Measurements from ENCODE around the gene CASP8.
"Not testable (repeated sequence)": the region's sequence is repeated elsewhere in the genome, so short reads cannot be mapped to it uniquely, and the experiment has no call there.

Gene CASP8

DNA sequence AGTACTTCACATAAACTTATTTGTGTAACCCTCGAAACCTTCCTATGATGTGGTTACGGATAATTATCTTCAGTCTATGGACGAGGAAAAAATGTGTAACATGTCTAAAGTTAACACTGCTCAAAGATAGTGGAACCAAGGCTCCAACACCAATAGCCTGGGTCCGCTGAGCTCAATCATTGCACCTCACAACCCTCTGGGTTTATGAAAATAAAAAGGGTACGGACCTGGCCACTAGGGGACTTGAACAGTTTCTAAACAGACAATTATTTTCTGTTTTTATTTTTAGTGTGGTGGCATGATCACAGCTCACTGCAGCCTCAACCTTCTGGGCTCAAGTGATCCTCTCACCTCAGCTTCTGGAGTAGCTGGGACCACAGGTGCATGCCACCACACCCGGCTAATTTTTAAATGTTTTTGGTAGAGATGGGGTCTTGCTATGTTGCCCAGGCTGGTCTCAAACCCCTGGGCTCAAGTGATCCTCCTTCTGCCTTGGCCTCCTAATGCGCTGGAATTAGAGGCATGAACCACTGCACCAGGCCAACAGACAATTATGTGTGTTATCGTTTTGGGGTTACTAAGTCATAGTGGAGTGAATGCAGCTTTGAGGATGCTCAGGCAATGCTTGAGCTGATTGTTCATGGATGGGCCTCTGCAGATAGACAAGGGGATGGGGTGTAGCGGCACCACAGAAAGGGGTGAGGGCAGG lies 10.1 kb downstream of the CASP8 start:
- DNase-seq, result no peak

DNA sequence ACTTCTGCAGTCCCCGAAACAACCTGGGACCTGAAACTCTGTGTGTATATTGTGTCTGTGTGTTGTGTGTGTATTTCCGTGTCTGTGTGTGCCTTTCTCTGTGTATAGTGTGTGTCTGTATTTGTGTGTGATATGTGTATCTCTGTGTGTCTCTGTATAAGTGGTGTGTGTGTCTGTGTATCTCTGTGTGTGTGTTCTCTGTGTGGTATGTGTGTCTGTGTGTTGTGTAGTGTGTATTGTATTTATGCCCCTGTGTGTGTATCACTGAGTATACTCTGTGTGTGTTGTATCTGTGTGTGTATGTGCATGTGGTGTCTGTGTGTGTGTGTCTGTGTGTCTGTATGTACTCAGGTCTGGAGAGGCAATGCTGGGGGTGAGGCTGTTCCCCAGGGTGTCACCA lies 11.6 kb downstream of the CASP8 start:
- no peak for DNase-seq

GRCh38 chr2:201273330-201273983 lies 13.1 kb downstream of the CASP8 start:
- no peak for DNase-seq

- DNase-seq, result no peak
Measured at GRCh38 chr2:201275069-201275468, 14.7 kb downstream of the CASP8 start.

GRCh38 chr2:201275990-201276389 lies 15.7 kb downstream of the CASP8 start:
- no peak for DNase-seq

GRCh38 chr2:201276511-201276910 lies 16.2 kb downstream of the CASP8 start:
- no peak for DNase-seq

DNA sequence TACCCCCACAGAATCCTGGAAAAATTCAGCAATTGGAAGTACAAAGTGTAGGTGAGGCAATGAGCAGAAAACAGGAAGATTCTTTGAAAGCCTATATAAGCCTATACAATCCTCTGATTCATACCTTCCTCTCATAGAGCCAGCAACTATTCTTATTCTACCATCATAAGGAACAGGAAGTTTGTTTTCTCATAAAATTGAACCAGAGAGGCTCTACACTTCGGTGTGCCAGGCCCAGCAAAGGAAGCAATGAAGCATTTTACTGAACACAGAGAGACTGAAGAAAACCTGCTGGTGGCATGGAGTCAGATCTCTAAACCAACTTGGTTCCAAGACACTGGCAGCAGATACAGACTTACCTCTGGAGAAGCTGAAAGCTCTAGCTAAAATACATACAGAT lies 18.7 kb downstream of the CASP8 start:
- peak in 1 of 4 experiments; percentile 23 for DNase-seq

DNA sequence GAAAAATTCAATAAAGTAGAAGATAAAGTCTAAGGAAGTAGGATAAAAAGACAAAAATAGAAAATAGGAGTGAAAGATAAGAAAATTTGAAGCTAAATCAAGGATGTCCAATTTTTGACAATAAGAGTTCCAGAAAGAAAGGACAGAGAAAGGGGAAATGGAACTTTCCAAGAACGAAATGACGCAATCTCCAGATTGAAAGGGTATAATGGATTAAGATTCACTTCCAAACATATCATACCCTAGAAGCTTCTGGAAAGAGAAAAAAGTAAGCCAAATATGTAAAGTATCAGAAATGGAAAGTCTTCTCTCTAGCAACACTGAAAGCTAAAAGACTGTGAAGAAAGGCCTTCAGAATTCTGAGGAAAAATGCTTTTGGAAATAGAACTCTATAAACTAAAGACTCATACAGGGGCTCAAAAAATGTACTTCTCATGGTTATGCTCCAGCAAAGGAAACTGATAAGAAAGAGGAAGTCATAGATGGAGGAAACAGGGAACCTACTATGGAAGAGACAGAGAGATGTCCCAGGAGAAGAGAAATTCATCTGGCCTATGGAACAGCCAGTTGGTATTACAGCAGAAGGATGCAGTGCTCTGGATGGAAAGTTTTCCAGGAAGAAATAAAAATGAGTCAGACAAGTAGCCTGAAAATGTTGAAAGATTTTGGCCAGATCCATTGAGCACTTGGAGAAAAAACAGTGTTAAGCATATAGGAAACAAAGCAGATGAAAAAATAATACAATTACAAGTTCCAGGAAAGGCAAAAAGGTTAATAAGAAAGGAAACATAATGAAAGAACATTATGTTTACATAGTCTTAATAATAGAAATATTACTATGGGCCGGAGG lies 20.1 kb downstream of the CASP8 start:
- peak in 2 of 4 experiments; percentile 27 to 34 for DNase-seq

DNA sequence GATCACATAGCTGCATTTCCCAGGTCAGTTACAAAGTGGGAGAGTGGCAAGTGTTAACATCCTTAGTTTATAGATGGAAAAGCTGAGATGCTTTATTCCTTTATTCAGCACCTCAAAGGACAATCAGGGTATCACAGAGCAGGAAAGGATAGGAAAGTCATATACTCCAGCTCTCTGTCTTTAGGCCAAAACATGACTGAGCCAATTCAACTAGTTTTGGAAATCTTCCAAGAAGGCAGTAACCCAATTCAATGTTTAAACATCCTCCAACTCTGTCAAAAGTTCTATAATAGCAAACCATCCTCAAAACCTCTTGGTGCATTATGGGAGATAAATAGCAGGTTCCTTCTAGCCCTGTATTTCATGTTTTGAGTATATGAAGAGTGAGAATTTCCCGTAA lies 25.2 kb downstream of the CASP8 start:
- no peak for DNase-seq

- DNase-seq, result not testable (repeated sequence)
Measured at GRCh38 chr2:201290457-201291148, 30.3 kb downstream of the CASP8 start.

GRCh38 chr2:201298462-201299052 lies 38.2 kb downstream of the CASP8 start:
- DNase-seq, result no peak

GRCh38 chr2:201299929-201300328 lies 39.6 kb downstream of the CASP8 start:
- not testable (repeated sequence) for DNase-seq

GRCh38 chr2:201307876-201308275 lies 47.5 kb downstream of the CASP8 start:
- DNase-seq, result no peak

DNA sequence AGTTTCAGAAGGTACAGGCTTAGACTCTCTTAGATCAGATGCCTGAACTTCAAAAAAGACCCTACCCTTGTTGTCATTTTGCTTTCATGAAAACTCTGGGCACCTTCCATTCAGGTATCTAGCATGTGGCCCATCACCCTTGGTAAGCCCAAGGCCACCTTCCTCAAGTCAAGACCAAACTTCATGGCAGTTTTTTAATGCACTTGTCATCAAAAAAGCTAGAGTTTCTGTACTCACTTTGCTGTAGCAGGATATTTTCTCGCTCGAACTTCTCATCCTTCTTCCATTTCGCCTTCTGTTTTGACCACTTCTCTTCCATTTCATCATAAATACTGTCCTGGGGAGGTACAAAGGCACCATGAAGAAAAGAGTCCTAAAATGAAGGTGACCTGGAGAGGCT lies 48.6 kb downstream of the CASP8 start:
- no peak for DNase-seq

DNA sequence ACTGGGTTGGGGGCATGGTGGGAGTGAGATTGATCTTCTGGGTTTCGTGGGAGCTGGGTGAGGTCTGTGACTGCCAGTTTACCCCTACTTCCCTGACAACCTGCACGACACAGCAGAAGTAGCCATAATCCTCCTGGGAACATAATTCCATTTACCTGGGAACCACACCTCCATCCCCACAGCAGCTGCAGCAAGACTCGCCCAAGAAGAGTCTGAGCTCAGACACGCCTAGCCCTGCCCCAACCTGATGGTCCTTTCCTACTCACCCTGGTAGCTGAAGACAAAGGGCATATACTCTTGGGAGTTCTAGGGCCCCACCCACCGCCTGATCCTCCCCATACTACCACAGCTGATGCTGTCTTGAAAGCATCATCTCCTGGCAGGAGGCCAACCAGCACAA lies 53.0 kb downstream of the CASP8 start:
- no peak for DNase-seq

GRCh38 chr2:201319511-201319910 lies 59.2 kb downstream of the CASP8 start:
- DNase-seq, result no peak

GRCh38 chr2:201320257-201320656 lies 59.9 kb downstream of the CASP8 start:
- no peak for DNase-seq

DNA sequence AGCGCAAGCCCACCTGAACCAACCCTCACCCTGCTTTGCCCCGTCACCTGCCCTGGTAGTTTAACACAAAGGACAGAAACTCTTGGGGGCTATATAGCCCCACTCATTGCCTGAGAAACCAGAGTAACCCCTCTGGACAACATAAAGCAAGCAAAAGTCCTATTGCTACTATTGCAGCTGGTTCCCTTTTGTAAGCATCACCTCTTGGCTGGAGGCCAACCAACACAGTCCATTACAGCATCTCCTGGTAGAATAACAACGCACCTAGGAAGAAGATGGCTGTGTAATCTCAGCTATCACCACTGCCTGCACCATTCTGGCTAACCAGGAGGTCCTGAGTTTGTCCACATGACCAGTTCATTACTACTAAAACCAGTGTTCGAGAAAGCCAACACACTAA lies 60.4 kb downstream of the CASP8 start:
- no peak for DNase-seq

GRCh38 chr2:201322772-201323171 lies 62.4 kb downstream of the CASP8 start:
- DNase-seq, result no peak

- no peak for DNase-seq
Measured at GRCh38 chr2:201327678-201328077, 67.3 kb downstream of the CASP8 start.

DNA sequence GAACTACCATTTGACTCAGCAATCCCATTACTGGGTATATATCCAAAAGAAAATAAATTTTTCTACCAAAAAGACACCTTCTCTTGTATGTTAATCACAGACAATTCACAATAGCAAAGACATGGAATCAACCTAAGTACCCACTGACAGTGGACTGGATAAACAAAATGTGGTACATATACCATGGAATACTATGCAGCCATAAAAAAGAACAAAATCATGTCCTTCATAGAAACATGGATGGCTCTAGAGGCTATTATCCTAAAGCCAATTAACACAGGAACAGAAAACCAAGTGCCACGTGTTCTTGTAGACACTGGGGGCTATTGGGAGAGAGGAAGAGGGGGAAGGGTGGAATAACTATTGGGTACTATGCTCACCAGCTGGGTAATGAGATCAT lies 69.1 kb downstream of the CASP8 start:
- DNase-seq, result no peak

All from suppressor macrophage (primary cell).